Panc1 (cell line): ENCODE data around the gene FOXD2. TPM values are rescaled to one million over a fixed set of nuclear protein-coding genes. Genes with fewer than 3 reads are reported as not detected.

Source experiments
- ATAC-seq: fragments of 200-7000 bp; cut with Tn5 transposase; 2 replicates; pipeline ENCODE4 v1.9.1; 2020; ENCODE audit warnings: mild to moderate bottlenecking, moderate library complexity
- BruUV-seq: library from RNA; stranded (reverse); fragments of 400-500 nt; replicated peaks from 2 replicates; lab custom pipeline; 2021; lab: Mats Ljungman, UMichigan
- CTCF ChIA-PET: fragments of 300-600 bp; sonication (Branson Sonifier 250); formaldehyde crosslinking; loops from one replicate; lab custom pipeline; 2022; ENCODE audit warnings: antibody characterized with exemption; lab: Charles Lee
- POLR2A ChIA-PET: fragments of 300-600 bp; sonication (Branson Sonifier 250); formaldehyde crosslinking; loops from one replicate; lab custom pipeline; 2022; ENCODE audit warnings: antibody characterized with exemption; lab: Charles Lee
- DNase-seq: peaks from one replicate; pipeline ENCODE4 v3.0.0-alpha.2; 2010; ENCODE audit warnings: low read depth, low spot score
- H3K27ac ChIP-seq: 2 replicates; pipeline ENCODE4 v1.5.1; 2011; ENCODE audit warnings: mild to moderate bottlenecking, low read length, inconsistent platforms
- H3K27me3 ChIP-seq: fragments of 200-500 bp; sonication (Bioruptor generic); 2 replicates; pipeline ENCODE4 v1.6.0; 2014; ENCODE audit warnings: low read length, inconsistent platforms; ENCODE audit not compliant: control insufficient read depth, insufficient read depth
- H3K36me3 ChIP-seq: fragments of 200-500 bp; sonication (Bioruptor generic); 2 replicates; pipeline ENCODE4 v1.5.1; 2014; ENCODE audit warnings: inconsistent platforms, mild to moderate bottlenecking, low read length, moderate library complexity; ENCODE audit not compliant: control insufficient read depth, insufficient read depth
- H3K4me1 ChIP-seq: 2 replicates; pipeline ENCODE4 v1.5.1; 2011; ENCODE audit warnings: inconsistent platforms, mild to moderate bottlenecking, low read length, moderate library complexity; ENCODE audit not compliant: control insufficient read depth, insufficient read depth
- H3K4me3 ChIP-seq, 2 experiments: 2 replicates each; pipeline ENCODE4 v1.5.1; 2011 to 2012; ENCODE audit warnings: low read depth in 2 of 2, low read length in 2 of 2, mild to moderate bottlenecking in 2 of 2, inconsistent platforms in 1 of 2, moderate library complexity in 1 of 2
- H3K9me3 ChIP-seq: fragments of 200-500 bp; sonication (Bioruptor generic); 2 replicates; pipeline ENCODE4 v1.5.1; 2014; ENCODE audit warnings: low read depth, mild to moderate bottlenecking, inconsistent platforms, low read length, moderate library complexity; ENCODE audit not compliant: control insufficient read depth, insufficient read depth
- POLR2AphosphoS5 ChIP-seq: IDR thresholded peaks from 2 replicates; pipeline ENCODE4 v1.6.1; 2012; ENCODE audit warnings: mild to moderate bottlenecking, low read depth, low read length, moderate library complexity
- SIN3A ChIP-seq: IDR thresholded peaks from 2 replicates; pipeline ENCODE4 v1.6.1; 2012; ENCODE audit warnings: low read depth, mild to moderate bottlenecking, low read length, moderate library complexity, borderline replicate concordance; ENCODE audit not compliant: insufficient read depth
- TCF7L2 ChIP-seq: IDR thresholded peaks from 2 replicates; pipeline ENCODE4 v1.6.1; 2011; ENCODE audit warnings: mild to moderate bottlenecking, low read depth, low read length, inconsistent platforms
- in situ Hi-C: cut with HindIII; loops from 2 replicates; pipeline ENCODE4 v1.10.0; 2016; ENCODE audit warnings: low sequenced_read_pairs, low pct_unique_long_range_greater_than_20kb
- intact Hi-C: fragments of 100-400 bp; cut with micrococcal nuclease; formaldehyde crosslinking; loops from one replicate; pipeline ENCODE4 v1.10.0; 2022; ENCODE audit not compliant: unreplicated experiment
- total RNA-seq: library from RNA; stranded (reverse); gene quantifications from one replicate; pipeline ENCODE4 v1.2.1, GENCODE V29; 2021; ENCODE audit not compliant: unreplicated experiment
- TF ChIP-seq, protein P1 (sequence below): fragments of 450-650 bp; IDR thresholded peaks from 2 replicates; pipeline ENCODE4 v1.5.1; 2017; ENCODE audit warnings: mild to moderate bottlenecking
- TF ChIP-seq, protein P2 (sequence below), 2 experiments: IDR thresholded peaks; 2 replicates each; pipeline ENCODE4 v1.6.1; 2011 to 2012; ENCODE audit warnings: low read depth in 2 of 2, control low read depth in 1 of 2, low read length in 1 of 2, mild to moderate bottlenecking in 1 of 2, moderate library complexity in 1 of 2; ENCODE audit not compliant: insufficient read depth in 1 of 2

FOXD2 gene
- total RNA-seq, 1 experiment from 2014 or later, result 2.2 TPM

GRCh38 chr1:47440599-47441081, 2.8 kb downstream of the FOXD2 start:
- Histone ChIP-seq H3K4me3 (no peak overlapping the region), H3K27me3 (no peaks in the 10 kb centered on the region), H3K9me3 (no peaks in the 10 kb centered on the region), H3K36me3 (no peaks in the 10 kb centered on the region; the same call in 1 of the 2 replicates), H3K4me1 (peaks cover 26% of the 10 kb centered on the region), H3K27ac (peak overlapping the region; percentile 42; the same call in 1 of the 2 replicates)
- ChIA-PET POLR2A (no interaction called here), CTCF (no interaction called here)
- TF ChIP-seq, protein P1, sequence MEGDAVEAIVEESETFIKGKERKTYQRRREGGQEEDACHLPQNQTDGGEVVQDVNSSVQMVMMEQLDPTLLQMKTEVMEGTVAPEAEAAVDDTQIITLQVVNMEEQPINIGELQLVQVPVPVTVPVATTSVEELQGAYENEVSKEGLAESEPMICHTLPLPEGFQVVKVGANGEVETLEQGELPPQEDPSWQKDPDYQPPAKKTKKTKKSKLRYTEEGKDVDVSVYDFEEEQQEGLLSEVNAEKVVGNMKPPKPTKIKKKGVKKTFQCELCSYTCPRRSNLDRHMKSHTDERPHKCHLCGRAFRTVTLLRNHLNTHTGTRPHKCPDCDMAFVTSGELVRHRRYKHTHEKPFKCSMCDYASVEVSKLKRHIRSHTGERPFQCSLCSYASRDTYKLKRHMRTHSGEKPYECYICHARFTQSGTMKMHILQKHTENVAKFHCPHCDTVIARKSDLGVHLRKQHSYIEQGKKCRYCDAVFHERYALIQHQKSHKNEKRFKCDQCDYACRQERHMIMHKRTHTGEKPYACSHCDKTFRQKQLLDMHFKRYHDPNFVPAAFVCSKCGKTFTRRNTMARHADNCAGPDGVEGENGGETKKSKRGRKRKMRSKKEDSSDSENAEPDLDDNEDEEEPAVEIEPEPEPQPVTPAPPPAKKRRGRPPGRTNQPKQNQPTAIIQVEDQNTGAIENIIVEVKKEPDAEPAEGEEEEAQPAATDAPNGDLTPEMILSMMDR, result no peak
- TF ChIP-seq, protein P2, sequence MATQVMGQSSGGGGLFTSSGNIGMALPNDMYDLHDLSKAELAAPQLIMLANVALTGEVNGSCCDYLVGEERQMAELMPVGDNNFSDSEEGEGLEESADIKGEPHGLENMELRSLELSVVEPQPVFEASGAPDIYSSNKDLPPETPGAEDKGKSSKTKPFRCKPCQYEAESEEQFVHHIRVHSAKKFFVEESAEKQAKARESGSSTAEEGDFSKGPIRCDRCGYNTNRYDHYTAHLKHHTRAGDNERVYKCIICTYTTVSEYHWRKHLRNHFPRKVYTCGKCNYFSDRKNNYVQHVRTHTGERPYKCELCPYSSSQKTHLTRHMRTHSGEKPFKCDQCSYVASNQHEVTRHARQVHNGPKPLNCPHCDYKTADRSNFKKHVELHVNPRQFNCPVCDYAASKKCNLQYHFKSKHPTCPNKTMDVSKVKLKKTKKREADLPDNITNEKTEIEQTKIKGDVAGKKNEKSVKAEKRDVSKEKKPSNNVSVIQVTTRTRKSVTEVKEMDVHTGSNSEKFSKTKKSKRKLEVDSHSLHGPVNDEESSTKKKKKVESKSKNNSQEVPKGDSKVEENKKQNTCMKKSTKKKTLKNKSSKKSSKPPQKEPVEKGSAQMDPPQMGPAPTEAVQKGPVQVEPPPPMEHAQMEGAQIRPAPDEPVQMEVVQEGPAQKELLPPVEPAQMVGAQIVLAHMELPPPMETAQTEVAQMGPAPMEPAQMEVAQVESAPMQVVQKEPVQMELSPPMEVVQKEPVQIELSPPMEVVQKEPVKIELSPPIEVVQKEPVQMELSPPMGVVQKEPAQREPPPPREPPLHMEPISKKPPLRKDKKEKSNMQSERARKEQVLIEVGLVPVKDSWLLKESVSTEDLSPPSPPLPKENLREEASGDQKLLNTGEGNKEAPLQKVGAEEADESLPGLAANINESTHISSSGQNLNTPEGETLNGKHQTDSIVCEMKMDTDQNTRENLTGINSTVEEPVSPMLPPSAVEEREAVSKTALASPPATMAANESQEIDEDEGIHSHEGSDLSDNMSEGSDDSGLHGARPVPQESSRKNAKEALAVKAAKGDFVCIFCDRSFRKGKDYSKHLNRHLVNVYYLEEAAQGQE (IDR thresholded peaks at IDR 0.05; ENCODE audit: insufficient read depth in 1 of 2, low read depth in 2 of 2, low read length in 1 of 2), result no peak
- TF ChIP-seq TCF7L2 (no peak), SIN3A (no peak), POLR2AphosphoS5 (no peak)
- intact Hi-C loops (no loop called here), in situ Hi-C loops (no loop called here)
- no TSS peak for BruUV-seq
- DNase-seq (no peak), ATAC-seq (no peak)

GRCh38 chr1:47441450-47442106, 3.7 kb downstream of the FOXD2 start:
- in situ Hi-C loops, result no loop called here
- Histone ChIP-seq H3K4me3 (no peak overlapping the region), H3K4me1 (peaks cover 19% of the 10 kb centered on the region), H3K27me3 (no peaks in the 10 kb centered on the region), H3K9me3 (no peaks in the 10 kb centered on the region), H3K36me3 (no peaks in the 10 kb centered on the region; the same call in 1 of the 2 replicates), H3K27ac (no peak overlapping the region)
- DNase-seq, result no peak
- ATAC-seq, result no peak
- POLR2A ChIA-PET, result interaction anchor here (0.6 kb wide), 1 partner anchor 119 kb away, joined by 3 read pairs; no protein-coding TSS in a partner anchor
- TF ChIP-seq TCF7L2 (no peak), POLR2AphosphoS5 (no peak), SIN3A (no peak)
- TF ChIP-seq, protein P2 (IDR thresholded peaks at IDR 0.05; ENCODE audit: insufficient read depth in 1 of 2, low read depth in 2 of 2, low read length in 1 of 2), result no peak
- TF ChIP-seq, protein P1, result no peak
- no TSS peak for BruUV-seq
- intact Hi-C loops, result no loop called here
- CTCF ChIA-PET, result no interaction called here
